ENCODE data around the gene DNAH8. TPM values are rescaled to one million over a fixed set of nuclear protein-coding genes. Genes with fewer than 3 reads are reported as not detected.

DNAH8 gene
- total RNA-seq, 2 experiments from 2014 or later = 0.03 TPM; not detected in 1

- no peaks in the 10 kb centered on the region for H3K36me3 Mint-ChIP-seq (ENCODE audit: low read depth)
- DNase-seq (no peak), ATAC-seq (ENCODE audit: poor library complexity) (no peak)
- ChIA-PET CTCF (no interaction called here), POLR2A (no interaction called here)
- peaks cover 26 to 41% of the 10 kb centered on the region in 2 experiments for H3K27me3 ChIP-seq (ENCODE audit: control insufficient read depth in 1 of 2, insufficient read depth in 2 of 2, low read length in 2 of 2)
- H3K9me3 ChIP-seq (ENCODE audit: control insufficient read depth in 1 of 2, insufficient read depth in 1 of 2, low read length in 2 of 2) = peaks cover 0 to 6% of the 10 kb centered on the region in 2 experiments
- H3K4me1 Mint-ChIP-seq (ENCODE audit: low read depth) = peaks cover 17% of the 10 kb centered on the region
- H3K27ac ChIP-seq (ENCODE audit: low read depth in 1 of 2, low read length in 2 of 2) = no peak within 1 kb of the TSS
- peaks cover 12% of the 10 kb centered on the region for H3K4me1 ChIP-seq (ENCODE audit: insufficient read depth, low read length)
- no peak for TF ChIP-seq CTCF (IDR thresholded peaks at IDR 0.05)
- intact Hi-C loops (cut with DNase I, micrococcal nuclease) = no loop called here
- H3K27ac Mint-ChIP-seq = no peak within 1 kb of the TSS
- peak within 1 kb of the TSS; percentile 19 for H3K4me3 ChIP-seq (ENCODE audit: low read length)
- no peaks in the 10 kb centered on the region for H3K9me3 Mint-ChIP-seq
- peaks cover 54% of the 10 kb centered on the region for H3K27me3 Mint-ChIP-seq
- H3K4me3 Mint-ChIP-seq = peak within 1 kb of the TSS; percentile 56
- no peaks in the 10 kb centered on the region for H3K36me3 ChIP-seq (ENCODE audit: insufficient read depth, low read length)
These were observed 333.6 kb downstream of the DNAH8 start, which contains the start of gene GLP1R for GRCh38 chr6:39048481-39049399. TSS of gene GLP1R (plus strand) at chr6:39048781. CDS start at chr6:39048841, 60 bp downstream.

GRCh38 chr6:39049575-39050283, 334.6 kb downstream of the DNAH8 start:
- Mint-ChIP-seq H3K27ac (no peak overlapping the region), H3K9me3 (no peaks in the 10 kb centered on the region), H3K4me1 (ENCODE audit: low read depth) (peaks cover 17% of the 10 kb centered on the region), H3K27me3 (peaks cover 48% of the 10 kb centered on the region), H3K4me3 (no peak overlapping the region), H3K36me3 (ENCODE audit: low read depth) (no peaks in the 10 kb centered on the region)
- no peaks in the 10 kb centered on the region for H3K36me3 ChIP-seq (ENCODE audit: insufficient read depth, low read length)
- POLR2A ChIA-PET = no interaction called here
- no peak for TF ChIP-seq CTCF (IDR thresholded peaks at IDR 0.05)
- DNase-seq (no peak), ATAC-seq (ENCODE audit: poor library complexity) (no peak)
- H3K27ac ChIP-seq (ENCODE audit: low read depth in 1 of 2, low read length in 2 of 2) = no peak overlapping the region
- H3K4me1 ChIP-seq (ENCODE audit: insufficient read depth, low read length) = peaks cover 12% of the 10 kb centered on the region
- peaks cover 26 to 41% of the 10 kb centered on the region in 2 experiments for H3K27me3 ChIP-seq (ENCODE audit: control insufficient read depth in 1 of 2, insufficient read depth in 2 of 2, low read length in 2 of 2)
- intact Hi-C loops (cut with DNase I, micrococcal nuclease) = no loop called here
- no peak overlapping the region for H3K4me3 ChIP-seq (ENCODE audit: low read length)
- peaks cover 0 to 6% of the 10 kb centered on the region in 2 experiments for H3K9me3 ChIP-seq (ENCODE audit: control insufficient read depth in 1 of 2, insufficient read depth in 1 of 2, low read length in 2 of 2)
- CTCF ChIA-PET = no interaction called here

GRCh38 chr6:39050453-39051112, 335.5 kb downstream of the DNAH8 start:
- Histone ChIP-seq H3K4me1 (ENCODE audit: insufficient read depth, low read length) (peaks cover 12% of the 10 kb centered on the region), H3K4me3 (ENCODE audit: low read length) (no peak overlapping the region), H3K27me3 (ENCODE audit: control insufficient read depth in 1 of 2, insufficient read depth in 2 of 2, low read length in 2 of 2) (peaks cover 26 to 41% of the 10 kb centered on the region in 2 experiments), H3K9me3 (ENCODE audit: control insufficient read depth in 1 of 2, insufficient read depth in 1 of 2, low read length in 2 of 2) (peaks cover 0 to 6% of the 10 kb centered on the region in 2 experiments), H3K27ac (ENCODE audit: low read depth in 1 of 2, low read length in 2 of 2) (no peak overlapping the region), H3K36me3 (ENCODE audit: insufficient read depth, low read length) (no peaks in the 10 kb centered on the region)
- Mint-ChIP-seq H3K4me1 (ENCODE audit: low read depth) (peaks cover 17% of the 10 kb centered on the region), H3K4me3 (no peak overlapping the region), H3K9me3 (no peaks in the 10 kb centered on the region), H3K27ac (no peak overlapping the region), H3K36me3 (ENCODE audit: low read depth) (no peaks in the 10 kb centered on the region), H3K27me3 (peaks cover 48% of the 10 kb centered on the region)
- DNase-seq (no peak), ATAC-seq (ENCODE audit: poor library complexity) (no peak)
- POLR2A ChIA-PET = no interaction called here
- intact Hi-C loops (cut with DNase I, micrococcal nuclease) = no loop called here
- CTCF ChIA-PET = no interaction called here
- no peak for TF ChIP-seq CTCF (IDR thresholded peaks at IDR 0.05)

Data from CD4-positive, alpha-beta T cell (primary cell).